C4-2B (cell line): Measurements from ENCODE around the gene CACUL1.
A peak's percentile ranks its signal among the peaks of the same experiment; 100 is the strongest.

Experiments used
- H3K27ac ChIP-seq: fragments of 450-650 bp; 2 replicates; pipeline ENCODE4 v1.5.1; 2017
- CTCF ChIP-seq: fragments of 450-650 bp; conservative IDR thresholded peaks from 2 replicates; pipeline ENCODE4 v1.5.1; 2017; ENCODE audit warnings: mild to moderate bottlenecking
- ZFX ChIP-seq: fragments of 450-650 bp; IDR thresholded peaks from 2 replicates; pipeline ENCODE4 v1.6.1; 2017

The CACUL1 gene

GRCh38 chr10:118626953-118627352 is 127.8 kb downstream of the CACUL1 start:
- TF ChIP-seq ZFX (no peak), CTCF (peak; percentile 60)
- H3K27ac ChIP-seq, result no peak overlapping the region
